Measurements from ENCODE around the gene ADPRHL1.
"Not testable (repeated sequence)": the region's sequence is repeated elsewhere in the genome, so short reads cannot be mapped to it uniquely, and the experiment has no call there.

The ADPRHL1 gene

GRCh38 chr13:113454936-113455335 is 1.6 kb upstream of the ADPRHL1 start:
- TF ChIP-seq, protein P1, sequence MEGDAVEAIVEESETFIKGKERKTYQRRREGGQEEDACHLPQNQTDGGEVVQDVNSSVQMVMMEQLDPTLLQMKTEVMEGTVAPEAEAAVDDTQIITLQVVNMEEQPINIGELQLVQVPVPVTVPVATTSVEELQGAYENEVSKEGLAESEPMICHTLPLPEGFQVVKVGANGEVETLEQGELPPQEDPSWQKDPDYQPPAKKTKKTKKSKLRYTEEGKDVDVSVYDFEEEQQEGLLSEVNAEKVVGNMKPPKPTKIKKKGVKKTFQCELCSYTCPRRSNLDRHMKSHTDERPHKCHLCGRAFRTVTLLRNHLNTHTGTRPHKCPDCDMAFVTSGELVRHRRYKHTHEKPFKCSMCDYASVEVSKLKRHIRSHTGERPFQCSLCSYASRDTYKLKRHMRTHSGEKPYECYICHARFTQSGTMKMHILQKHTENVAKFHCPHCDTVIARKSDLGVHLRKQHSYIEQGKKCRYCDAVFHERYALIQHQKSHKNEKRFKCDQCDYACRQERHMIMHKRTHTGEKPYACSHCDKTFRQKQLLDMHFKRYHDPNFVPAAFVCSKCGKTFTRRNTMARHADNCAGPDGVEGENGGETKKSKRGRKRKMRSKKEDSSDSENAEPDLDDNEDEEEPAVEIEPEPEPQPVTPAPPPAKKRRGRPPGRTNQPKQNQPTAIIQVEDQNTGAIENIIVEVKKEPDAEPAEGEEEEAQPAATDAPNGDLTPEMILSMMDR (conservative IDR thresholded peaks at IDR 0.05), result no peak
- H3K27ac ChIP-seq, result peak overlapping the region; percentile 60

- TF ChIP-seq, protein P1 (conservative IDR thresholded peaks at IDR 0.05), result no peak
- H3K27ac ChIP-seq, result no peak overlapping the region
These were observed 822 bp downstream of the ADPRHL1 start for GRCh38 chr13:113452466-113452865.

DNA sequence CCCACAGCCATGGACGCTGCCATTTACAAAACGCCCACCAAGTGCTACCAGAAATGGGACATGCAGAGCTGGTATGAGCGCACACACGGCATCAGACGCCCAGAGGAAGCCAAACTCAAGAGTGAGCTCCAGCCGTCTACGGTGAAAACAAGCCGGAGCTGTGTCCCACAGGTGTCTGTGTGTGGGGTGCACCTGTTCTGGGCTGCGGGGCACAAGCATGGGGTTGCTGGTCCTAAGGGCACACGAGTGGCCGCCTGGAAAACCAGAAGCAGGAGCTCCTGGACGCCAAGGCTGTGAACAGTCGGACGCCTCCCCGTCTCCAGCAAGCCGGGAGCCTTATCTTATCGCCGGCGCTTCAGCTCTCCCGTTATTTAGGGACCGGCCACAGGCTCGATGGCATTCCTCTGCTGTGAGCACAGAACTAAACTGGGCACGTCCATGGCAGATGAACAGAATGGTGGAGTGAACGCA is 1.3 kb downstream of the ADPRHL1 start:
- TF ChIP-seq, protein P1 (conservative IDR thresholded peaks at IDR 0.05), result no peak
- no peak overlapping the region for H3K27ac ChIP-seq

- TF ChIP-seq, protein P1 (conservative IDR thresholded peaks at IDR 0.05), result peak; percentile 53
- H3K27ac ChIP-seq, result not testable (repeated sequence)
These were observed 2.2 kb downstream of the ADPRHL1 start for GRCh38 chr13:113450861-113451620.

- H3K27ac ChIP-seq, result not testable (repeated sequence)
These were observed 2.9 kb downstream of the ADPRHL1 start for GRCh38 chr13:113450348-113450744.

DNA sequence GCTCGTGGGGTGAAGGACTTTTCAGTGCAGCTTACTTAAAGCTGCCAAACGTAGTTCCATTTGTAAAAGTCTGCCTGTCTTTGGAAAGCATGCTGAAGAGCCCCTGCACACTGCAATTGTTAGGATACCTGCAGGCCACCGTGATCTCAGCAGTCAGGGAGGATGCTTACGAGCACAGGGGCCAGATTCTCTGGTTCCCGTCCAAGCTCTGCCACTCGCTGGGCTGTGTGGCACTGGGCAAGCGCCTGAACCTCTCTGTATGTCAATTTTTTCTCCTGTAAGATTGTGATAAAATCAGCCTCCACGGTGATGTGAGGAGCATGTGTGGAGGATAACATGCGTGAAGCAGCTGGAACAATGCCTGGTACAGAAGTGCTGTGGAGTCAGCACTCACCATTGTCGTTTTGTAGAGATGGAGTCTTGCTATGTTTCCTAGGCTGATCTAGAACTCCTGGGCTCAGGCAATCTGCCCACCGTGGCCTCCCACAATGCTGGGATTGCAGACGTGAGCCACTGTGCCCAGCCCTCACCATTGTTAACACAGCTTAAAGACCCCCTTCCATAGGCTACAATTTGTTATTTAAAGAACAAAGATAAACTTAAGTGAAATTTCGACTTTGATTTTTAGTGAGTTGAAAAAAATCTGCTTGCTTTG is 3.5 kb downstream of the ADPRHL1 start:
- TF ChIP-seq, protein P1 (conservative IDR thresholded peaks at IDR 0.05), result no peak
- H3K27ac ChIP-seq, result peak overlapping the region; percentile 52; the same call in 1 of the 2 replicates

DNA sequence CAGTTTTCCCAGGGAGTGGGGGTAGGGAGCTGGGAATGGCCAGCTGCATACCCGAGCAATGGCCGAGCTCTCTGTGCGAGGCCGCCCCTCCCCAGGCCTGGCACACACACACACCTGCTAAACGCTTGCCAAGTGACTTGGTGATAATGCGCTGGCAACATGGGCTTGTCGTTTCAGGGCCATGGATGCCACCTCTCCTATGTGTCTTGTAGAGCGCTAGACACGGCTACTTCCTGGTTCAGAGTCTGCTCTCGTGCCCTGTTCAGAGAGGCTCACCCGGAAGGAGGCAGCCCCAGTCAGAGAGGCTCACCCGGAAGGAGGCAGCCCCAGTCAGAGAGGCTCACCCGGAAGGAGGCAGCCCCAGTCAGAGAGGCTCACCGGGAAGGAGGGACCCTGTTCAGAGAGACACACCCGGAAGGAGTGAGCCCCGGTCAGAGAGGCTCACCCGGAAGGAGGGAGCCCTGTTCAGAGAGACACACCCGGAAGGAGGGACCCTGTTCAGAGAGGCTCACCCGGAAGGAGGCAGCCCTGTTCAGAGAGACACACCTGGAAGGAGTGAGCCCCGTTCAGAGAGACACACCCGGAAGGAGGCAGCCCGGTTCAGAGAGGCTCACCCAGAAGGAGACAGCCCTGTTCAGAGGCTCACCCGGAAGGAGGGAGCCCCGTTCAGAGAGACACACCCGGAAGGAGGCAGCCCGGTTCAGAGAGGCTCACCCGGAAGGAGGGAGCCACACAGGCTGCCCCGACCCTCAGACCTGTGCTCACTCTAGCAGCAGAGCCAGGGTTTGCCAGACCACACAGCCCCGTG is 4.2 kb downstream of the ADPRHL1 start:
- H3K27ac ChIP-seq, result peak overlapping the region; percentile 52
- TF ChIP-seq, protein P1 (conservative IDR thresholded peaks at IDR 0.05), result no peak
